Kidney tubule cell (primary cell): ENCODE results near the gene YWHAQ.

Source experiments
- DNase-seq: peaks from one replicate; pipeline ENCODE4 v3.0.0-alpha.2; 2018; ENCODE audit warnings: low spot score

YWHAQ gene

GRCh38 chr2:9630736-9631552, at the start of gene YWHAQ:
Gene YWHAQ, minus strand, starts transcription at chr2:9630997. Its CDS starts 545 bp downstream, at chr2:9630452.
- peak; percentile 99 for DNase-seq

DNA sequence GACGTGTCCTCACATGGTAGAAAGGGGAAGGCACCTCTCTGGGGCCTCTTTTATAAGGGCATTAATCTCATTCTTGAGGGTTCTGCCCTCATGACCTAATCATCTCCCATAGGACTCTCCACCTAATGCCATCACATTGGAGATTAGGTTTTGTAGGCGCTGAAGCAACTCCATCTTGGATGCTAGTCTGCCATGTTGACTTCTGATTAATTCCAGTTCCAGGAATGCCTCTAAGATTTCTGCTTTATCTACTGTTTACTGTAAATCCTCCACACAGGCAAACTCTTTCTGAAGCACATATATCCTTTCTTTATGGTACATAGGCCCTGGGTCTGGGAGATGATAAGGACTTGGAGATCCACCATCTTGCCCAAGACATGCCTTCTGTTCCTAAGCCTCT, 49.3 kb upstream of the YWHAQ start:
- DNase-seq = no peak

- no peak for DNase-seq
These were observed 48.4 kb upstream of the YWHAQ start for GRCh38 chr2:9679218-9679617.

DNA sequence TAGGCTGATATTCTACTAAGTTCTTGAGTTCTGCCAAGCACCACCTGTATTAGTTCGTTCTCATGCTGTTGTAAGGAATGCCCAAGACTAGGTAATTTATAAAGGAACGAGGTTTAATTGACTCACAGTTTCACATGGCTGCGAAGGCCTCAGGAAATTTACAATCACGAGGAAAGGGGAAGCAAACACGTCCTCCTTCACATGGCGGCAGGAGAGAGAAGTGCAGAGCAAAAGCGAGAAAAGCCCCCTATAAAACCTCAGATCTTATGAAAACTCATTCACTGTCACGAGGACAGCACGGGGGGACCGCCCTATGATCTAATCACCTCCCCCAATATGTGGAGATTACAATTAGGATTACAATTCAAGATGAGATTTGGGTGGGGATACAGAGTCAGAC, 47.7 kb upstream of the YWHAQ start:
- no peak for DNase-seq

GRCh38 chr2:9675415-9676351, 44.9 kb upstream of the YWHAQ start:
- peak; percentile 98 for DNase-seq

DNA sequence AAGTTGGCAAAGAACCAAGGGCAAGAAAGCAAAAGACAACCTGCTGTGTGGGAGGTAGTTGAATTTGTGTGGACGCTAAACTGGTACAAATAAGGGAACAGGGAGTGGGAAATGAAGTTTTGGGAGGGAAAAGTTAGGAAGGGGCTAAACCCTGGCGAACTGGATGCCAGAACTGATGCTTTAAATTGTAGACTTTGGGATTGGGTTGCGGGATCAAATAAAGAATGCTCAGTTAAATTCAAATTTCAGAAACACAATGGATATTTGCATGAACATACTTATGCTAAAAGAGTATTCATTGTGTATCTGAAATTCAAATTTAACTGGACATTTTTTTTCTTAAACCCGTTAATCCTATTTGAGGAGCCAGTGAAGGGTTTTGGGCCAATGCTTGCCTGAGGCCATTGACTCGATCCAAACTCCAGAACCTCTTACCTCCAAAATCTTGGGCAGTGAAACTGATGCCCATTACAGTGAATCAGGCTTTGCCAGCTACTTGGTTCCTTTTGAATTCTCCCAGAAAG, 44.2 kb upstream of the YWHAQ start:
- DNase-seq = no peak

DNA sequence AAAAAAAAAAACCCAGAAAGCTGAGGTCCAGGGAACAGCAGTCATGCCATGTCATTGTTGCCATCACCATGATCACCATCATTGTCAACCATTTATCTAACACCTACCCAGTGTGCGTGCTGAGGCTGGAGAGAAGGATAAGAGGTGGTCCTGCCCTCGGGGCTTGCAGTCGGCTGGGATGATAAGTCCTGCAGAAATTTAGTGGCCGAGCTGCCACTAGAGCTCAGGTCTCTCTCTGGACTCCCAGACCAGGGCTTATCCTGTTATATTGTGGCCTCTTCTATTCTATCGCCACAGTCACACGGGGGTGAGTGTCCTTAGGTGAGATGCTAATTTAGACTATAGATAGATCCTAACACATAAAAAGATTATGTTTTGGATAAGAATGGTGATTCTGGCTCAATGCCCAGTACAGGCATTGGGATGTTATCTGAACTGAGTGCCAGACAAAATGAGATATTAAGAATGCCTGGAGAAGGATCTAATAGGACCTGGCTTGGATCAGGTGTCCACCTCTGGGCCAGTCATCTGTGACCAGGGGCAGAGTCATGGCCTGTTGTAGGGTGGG, 43.2 kb upstream of the YWHAQ start:
- peak; percentile 27 for DNase-seq

- no peak for DNase-seq
These were observed 38.0 kb upstream of the YWHAQ start for GRCh38 chr2:9668687-9669345.

- DNase-seq = no peak
These were observed 37.0 kb upstream of the YWHAQ start for GRCh38 chr2:9667826-9668225.

DNA sequence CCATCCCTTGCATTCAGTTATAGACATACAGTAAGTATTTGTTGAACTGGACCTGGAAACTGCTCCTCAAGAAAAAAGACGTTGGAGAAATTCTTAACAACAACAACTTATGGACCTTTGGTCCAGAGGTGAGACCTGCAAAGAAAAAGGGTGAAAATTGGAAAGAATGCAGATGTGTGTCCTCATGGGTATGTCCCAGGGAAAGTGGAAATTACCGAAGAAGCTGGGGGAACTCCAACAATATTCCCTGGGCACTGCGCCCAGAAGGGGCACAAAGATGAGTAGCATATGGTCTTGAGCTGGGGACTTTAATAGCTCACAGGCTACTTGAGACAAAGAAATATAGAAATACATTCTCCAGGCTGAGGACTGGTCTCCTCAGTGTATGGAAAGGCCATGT, 35.5 kb upstream of the YWHAQ start:
- peak; percentile 28 for DNase-seq

GRCh38 chr2:9665898-9666297, 35.1 kb upstream of the YWHAQ start:
- DNase-seq = peak; percentile 68

DNA sequence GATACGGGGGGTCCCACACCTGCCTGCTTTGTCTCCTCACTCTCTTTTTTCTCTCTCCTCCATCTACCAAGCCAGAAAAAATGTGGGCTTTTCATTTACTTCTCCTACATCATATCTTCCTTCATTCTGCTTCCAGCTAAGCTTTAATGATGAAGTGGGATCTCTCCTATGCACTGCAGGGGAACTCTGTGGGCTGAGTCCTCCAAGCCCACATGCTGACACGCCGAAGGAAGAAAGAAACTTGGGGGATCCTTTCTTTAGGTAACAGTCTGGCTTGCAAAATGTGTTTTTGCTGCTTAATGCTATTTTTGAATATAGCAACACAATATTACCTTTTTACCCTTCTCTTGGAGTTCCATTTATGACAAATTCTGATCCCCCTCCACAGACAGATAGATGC, 33.6 kb upstream of the YWHAQ start:
- no peak for DNase-seq

GRCh38 chr2:9663008-9663879, 32.4 kb upstream of the YWHAQ start:
- no peak for DNase-seq

DNA sequence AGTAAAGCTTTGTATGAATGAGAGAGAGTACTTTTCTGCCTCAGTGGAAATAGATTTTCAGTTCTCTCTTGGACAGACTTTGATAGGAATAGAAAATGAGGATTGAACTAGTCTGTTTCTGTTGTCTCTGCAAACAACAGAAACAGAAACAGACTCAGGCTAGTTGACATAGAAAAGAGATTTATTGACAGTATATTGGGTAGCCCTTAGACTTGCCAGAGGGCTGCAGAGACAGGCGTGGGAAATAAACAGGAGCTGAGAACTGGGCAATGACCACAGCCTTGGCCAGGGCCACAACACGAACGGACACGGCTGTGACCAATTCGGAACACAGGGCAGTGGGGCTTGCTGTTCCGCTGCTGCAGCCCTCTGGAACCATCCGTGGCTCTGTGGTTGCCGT, 30.5 kb upstream of the YWHAQ start:
- DNase-seq = no peak

- DNase-seq = no peak
These were observed 30.0 kb upstream of the YWHAQ start for GRCh38 chr2:9660781-9661180.

DNA sequence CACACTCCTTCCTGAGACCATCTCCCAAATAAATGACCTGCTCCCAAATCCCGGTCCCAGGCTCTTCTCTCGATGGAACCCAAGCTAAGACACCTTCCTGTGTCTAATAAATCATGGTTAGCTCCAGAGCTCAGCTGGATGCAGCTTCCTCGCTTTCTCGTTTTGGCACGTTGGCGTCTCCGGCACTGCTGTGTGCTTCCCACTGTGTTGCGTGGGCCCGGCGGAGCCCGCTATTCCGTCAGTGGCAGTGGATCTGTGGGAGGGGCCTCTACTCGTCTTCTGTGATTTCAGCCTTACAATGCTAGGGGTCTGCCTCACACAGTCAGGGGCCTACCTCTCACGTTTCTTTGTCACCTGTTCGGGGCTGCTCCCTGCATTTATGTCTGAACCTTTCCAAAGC, 29.4 kb upstream of the YWHAQ start:
- DNase-seq = no peak

DNA sequence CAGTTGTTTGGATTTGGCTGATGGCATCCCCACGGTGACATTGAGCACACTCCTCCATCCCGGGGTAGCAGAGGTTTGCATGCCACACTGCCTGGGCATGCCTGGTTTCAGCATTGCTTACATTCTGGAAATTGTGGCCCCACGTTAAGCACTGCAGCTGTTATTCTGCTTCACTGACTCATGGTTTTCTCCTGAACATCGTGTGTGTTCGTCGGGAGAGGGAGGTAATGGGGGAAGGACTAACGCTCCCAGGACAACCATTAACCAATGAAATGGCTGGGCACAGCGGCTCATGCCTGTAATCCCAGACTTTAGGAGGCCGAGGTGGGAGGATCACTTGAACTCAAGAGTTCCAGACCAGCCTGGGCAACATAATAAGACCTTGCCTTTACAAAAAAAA, 28.2 kb upstream of the YWHAQ start:
- peak; percentile 84 for DNase-seq

DNA sequence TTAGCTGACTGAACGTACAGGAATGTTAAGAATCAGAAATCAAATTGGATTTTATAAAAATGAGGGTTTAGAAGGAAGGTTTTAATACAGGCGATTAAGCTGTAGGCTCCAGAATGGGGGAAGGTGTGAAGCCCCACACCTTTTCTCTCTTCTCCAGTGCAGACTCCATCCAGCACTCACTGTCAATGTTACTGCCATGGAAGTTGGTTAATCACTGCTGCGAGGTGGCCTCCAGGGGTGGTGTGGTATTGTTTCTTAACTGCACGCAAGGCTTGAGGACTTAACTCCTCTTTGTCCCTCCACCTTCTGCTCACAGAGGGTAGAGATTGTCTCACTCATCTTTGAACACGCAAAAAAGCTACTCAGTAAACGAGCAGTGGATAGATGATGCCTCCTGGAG, 26.9 kb upstream of the YWHAQ start:
- no peak for DNase-seq

DNA sequence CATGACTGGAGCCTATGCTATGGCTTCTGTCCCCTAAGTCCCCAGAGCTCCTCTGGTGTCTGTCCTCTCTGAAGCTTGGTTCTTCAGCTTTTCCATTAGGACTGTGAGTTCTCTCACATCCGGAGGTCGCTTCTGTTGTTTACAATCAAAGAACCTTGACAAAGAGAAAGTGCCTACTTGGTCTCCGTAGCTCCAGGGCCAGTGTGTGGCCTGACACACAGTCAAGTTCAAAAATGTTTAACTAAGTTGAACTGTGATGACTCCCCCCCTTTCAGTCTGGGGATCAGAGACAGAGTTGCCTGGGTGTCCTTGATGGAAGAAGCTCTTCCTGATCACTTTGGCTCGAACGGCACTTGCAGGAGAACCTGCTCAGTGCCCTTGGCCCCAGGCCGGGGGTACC, 26.3 kb upstream of the YWHAQ start:
- peak; percentile 42 for DNase-seq

DNA sequence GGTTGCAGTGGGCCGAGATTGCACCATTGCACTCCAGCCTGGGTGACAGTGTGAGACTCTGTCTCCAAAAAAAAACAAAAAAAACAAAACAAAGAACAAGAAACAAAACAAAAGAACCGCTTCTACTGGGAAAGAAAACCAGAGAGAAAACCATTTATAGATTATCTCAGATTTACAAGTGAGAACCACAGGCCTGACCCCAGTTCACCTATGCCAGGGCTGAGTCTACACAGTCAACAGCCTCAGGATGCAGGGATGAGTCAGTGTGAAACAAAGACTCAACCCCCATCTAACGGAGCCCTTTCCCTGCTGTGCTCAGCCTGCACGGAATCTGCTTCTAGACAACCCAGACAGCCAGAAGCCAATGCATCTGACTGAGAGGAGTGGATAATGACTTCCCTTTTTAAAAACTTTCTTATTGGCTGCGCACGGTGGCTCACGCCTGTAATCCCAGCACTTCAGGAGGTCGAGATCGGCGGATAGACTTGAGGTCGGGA, 25.5 kb upstream of the YWHAQ start:
- DNase-seq = peak; percentile 90
